Esophagus muscularis mucosa (tissue), 4 donors: ENCODE results near the gene TRIM34. TPM values are rescaled to one million over a fixed set of nuclear protein-coding genes. Genes with fewer than 3 reads are reported as not detected.
"Not testable (repeated sequence)": the region's sequence is repeated elsewhere in the genome, so short reads cannot be mapped to it uniquely, and the experiment has no call there.

Source experiments
- DNase-seq: peaks from one replicate; pipeline ENCODE4 v3.0.0-alpha.2; 2017; ENCODE audit errors: extremely low spot score
- H3K27ac ChIP-seq, 4 donors: fragments of 200-600 bp; sonication (generic); replicated peaks in 1 of 4; 1 replicate in 3 of 4; 2 replicates in 1 of 4; pipeline ENCODE4 v1.5.1; 2016 to 2019; ENCODE audit warnings: mild to moderate bottlenecking in 1 of 4
- H3K27me3 ChIP-seq, 4 donors: fragments of 200-600 bp; sonication (generic); one replicate each; pipeline versions ENCODE4 v1.5.1 to v1.6.0; 2016 to 2019
- H3K36me3 ChIP-seq, 4 donors: fragments of 200-600 bp; sonication (generic); one replicate each; pipeline ENCODE4 v1.5.1; 2016 to 2019
- H3K4me1 ChIP-seq, 4 donors: fragments of 200-600 bp; sonication (generic); one replicate each; pipeline ENCODE4 v1.5.1; 2016 to 2019
- H3K4me3 ChIP-seq, 4 donors: fragments of 200-600 bp; sonication (generic); 1 replicate in 2 of 4; 2 replicates in 2 of 4; pipeline ENCODE4 v1.5.1; 2016 to 2019; ENCODE audit warnings: mild to moderate bottlenecking in 4 of 4, moderate library complexity in 1 of 4
- H3K9me3 ChIP-seq, 4 donors: fragments of 200-600 bp; sonication (generic); 1 replicate in 3 of 4; 2 replicates in 1 of 4; pipeline ENCODE4 v1.5.1; 2016 to 2019
- EP300 ChIP-seq: sonication (generic); formaldehyde crosslinking; IDR thresholded peaks from one replicate; pipeline ENCODE4 v1.6.1; 2017; ENCODE audit warnings: antibody characterized with exemption
- POLR2A ChIP-seq: fragments of 450-650 bp; IDR thresholded peaks from one replicate; pipeline ENCODE4 v1.6.1; 2017; ENCODE audit warnings: antibody characterized with exemption, moderate library complexity, mild to moderate bottlenecking, low read depth
- POLR2AphosphoS5 ChIP-seq, 2 donors: sonication (generic); formaldehyde crosslinking; IDR thresholded peaks; one replicate each; pipeline ENCODE4 v1.6.1; 2017; ENCODE audit warnings: antibody characterized with exemption in 2 of 2
- WGBS: methylation state at CpG from one replicate; pipeline ENCODE4 v1.1.5; 2018; 5-methylcytosine and 5-hydroxymethylcytosine counted together
- intact Hi-C: fragments of 100-400 bp; cut with DNase I; formaldehyde crosslinking; loops from one replicate; pipeline ENCODE4 v1.15.1; 2023
- total RNA-seq, 4 donors: library from RNA; depleted of rRNA; stranded (reverse); fragments of >200 nt; gene quantifications; one replicate each; pipeline versions ENCODE4 v1.1.0 to v1.2.1, GENCODE V29; 2016
- TF ChIP-seq, protein P1 (sequence below), 3 experiments: fragments of 200-600 bp in 2 of 3; fragments of 450-650 bp in 1 of 3; sonication (generic) in 2 of 3; IDR thresholded peaks; one replicate each; pipeline ENCODE4 v1.5.1; 2017 to 2019; ENCODE audit warnings: antibody characterized with exemption in 3 of 3, mild to moderate bottlenecking in 2 of 3, moderate library complexity in 1 of 3

Gene TRIM34
- total RNA-seq, 4 donors from 2014 or later, result 3.0 to 5.0 (median 3.9) TPM

DNA sequence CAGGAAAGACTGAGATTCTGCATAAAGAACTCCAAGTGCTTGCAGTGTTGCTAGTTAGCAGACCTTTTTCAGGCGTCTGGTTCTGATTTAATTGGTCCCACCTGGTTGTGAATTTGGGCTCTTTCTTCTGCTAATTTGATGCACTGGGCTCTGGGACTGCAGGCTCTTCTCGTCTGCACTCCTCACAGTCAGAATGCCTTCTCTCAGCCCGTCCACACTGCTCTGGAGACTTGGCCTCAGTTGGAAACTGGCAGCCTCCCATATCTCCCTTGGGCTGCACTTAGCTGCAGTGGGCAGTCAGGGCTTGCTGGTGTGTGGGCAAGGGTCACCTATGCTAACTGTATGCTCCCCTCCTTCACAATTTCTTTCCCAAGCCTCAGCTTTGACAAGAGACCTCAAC, 26.8 kb upstream of the TRIM34 start:
- 34% methylated on average over 3 of the region's 3 CpGs for WGBS
- Histone ChIP-seq H3K27me3 (no peaks in the 10 kb centered on the region), H3K4me1 (peaks cover 4 to 44% (median 33%) of the 10 kb centered on the region in 4 donors), H3K9me3 (no peaks in the 10 kb centered on the region), H3K27ac (peak overlapping the region in 2 of 4 donors; percentile 1 to 69), H3K4me3 (no peak overlapping the region), H3K36me3 (no peaks in the 10 kb centered on the region)
- no peak for DNase-seq
- TF ChIP-seq POLR2A (no peak), POLR2AphosphoS5 (IDR thresholded peaks at IDR 0.05) (no peak)
- TF ChIP-seq, protein P1, sequence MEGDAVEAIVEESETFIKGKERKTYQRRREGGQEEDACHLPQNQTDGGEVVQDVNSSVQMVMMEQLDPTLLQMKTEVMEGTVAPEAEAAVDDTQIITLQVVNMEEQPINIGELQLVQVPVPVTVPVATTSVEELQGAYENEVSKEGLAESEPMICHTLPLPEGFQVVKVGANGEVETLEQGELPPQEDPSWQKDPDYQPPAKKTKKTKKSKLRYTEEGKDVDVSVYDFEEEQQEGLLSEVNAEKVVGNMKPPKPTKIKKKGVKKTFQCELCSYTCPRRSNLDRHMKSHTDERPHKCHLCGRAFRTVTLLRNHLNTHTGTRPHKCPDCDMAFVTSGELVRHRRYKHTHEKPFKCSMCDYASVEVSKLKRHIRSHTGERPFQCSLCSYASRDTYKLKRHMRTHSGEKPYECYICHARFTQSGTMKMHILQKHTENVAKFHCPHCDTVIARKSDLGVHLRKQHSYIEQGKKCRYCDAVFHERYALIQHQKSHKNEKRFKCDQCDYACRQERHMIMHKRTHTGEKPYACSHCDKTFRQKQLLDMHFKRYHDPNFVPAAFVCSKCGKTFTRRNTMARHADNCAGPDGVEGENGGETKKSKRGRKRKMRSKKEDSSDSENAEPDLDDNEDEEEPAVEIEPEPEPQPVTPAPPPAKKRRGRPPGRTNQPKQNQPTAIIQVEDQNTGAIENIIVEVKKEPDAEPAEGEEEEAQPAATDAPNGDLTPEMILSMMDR (IDR thresholded peaks at IDR 0.05), result no peak
- intact Hi-C loops, result no loop called here

DNA sequence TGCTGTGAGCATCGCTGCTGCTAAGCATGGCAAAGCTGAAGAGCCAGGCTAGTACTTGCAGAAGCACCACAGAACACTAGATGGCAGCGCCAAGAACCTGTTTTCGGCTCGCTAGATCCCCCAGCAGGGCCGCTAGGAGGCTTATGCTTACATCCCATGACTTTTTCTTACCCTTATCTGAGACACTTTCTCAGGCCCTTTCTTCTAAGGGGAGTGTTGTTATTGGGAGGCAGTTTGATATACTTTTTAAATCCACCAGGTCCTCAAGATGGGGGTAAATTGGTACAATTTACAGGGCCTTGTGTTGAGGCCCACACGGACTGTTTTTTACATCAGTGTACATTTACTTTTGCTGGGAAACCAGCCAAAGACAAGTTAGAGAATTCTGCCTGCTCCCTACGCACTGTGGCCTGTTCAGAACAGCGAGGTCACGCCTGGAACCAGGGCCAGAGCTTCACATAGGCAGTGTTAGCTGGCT, 24.4 kb upstream of the TRIM34 start:
- H3K27ac ChIP-seq, result peak overlapping the region; percentile 61 to 74 (median 72)
- no peak for DNase-seq

GRCh38 chr11:5602791-5603190, 22.0 kb upstream of the TRIM34 start:
- DNase-seq, H3K27ac ChIP-seq, H3K36me3 ChIP-seq, H3K9me3 ChIP-seq, H3K27me3 ChIP-seq, H3K4me3 ChIP-seq: not testable (repeated sequence)
- H3K4me1 ChIP-seq, result peaks cover 0 to 36% (median 26%) of the 10 kb centered on the region in 4 donors
- 92% methylated on average over 4 of the region's 4 CpGs for WGBS
- intact Hi-C loops, result loop anchor here (5.0 to 10.0 kb wide), 2 partner anchors 90 to 202 kb away; partner anchors contain the start of gene OR52N2

More for the DNA sequence above, 24.4 kb upstream of the TRIM34 start:
- Histone ChIP-seq H3K9me3 (no peaks in the 10 kb centered on the region), H3K27me3 (no peaks in the 10 kb centered on the region), H3K4me1 (peaks cover 4 to 44% (median 33%) of the 10 kb centered on the region in 4 donors), H3K36me3 (peaks cover 0 to 8% (median 0%) of the 10 kb centered on the region in 4 donors), H3K4me3 (no peak overlapping the region)
- TF ChIP-seq POLR2A, result no peak
- TF ChIP-seq, protein P1 (IDR thresholded peaks at IDR 0.05), result peak; percentile 61 to 89 (median 63)
- intact Hi-C loops, result loop anchor here (5.0 to 10.0 kb wide), 2 partner anchors 92 to 204 kb away; partner anchors contain the start of gene OR52N2
- 24% methylated on average over 8 of the region's 9 CpGs for WGBS

DNA sequence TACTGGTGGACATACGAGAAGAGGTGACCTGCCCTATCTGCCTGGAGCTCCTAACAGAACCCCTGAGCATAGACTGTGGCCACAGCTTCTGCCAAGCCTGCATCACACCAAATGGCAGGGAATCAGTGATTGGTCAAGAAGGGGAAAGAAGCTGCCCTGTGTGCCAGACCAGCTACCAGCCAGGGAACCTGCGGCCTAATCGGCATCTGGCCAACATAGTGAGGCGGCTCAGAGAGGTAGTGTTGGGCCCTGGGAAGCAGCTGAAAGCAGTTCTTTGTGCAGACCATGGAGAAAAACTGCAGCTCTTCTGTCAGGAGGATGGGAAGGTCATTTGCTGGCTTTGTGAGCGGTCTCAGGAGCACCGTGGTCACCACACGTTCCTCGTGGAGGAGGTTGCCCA, 21.5 kb upstream of the TRIM34 start:
- Histone ChIP-seq H3K27ac (no peak overlapping the region), H3K4me1 (peaks cover 0 to 31% (median 22%) of the 10 kb centered on the region in 4 donors), H3K4me3 (no peak overlapping the region), H3K36me3 (peaks cover 0 to 8% (median 0%) of the 10 kb centered on the region in 4 donors), H3K27me3 (no peaks in the 10 kb centered on the region), H3K9me3 (no peaks in the 10 kb centered on the region)
- 92% methylated on average over 8 of the region's 8 CpGs for WGBS
- no peak for TF ChIP-seq EP300
- TF ChIP-seq POLR2A, result no peak
- no peak for TF ChIP-seq POLR2AphosphoS5 (IDR thresholded peaks at IDR 0.05)
- TF ChIP-seq, protein P1 (IDR thresholded peaks at IDR 0.05), result no peak
- no peak for DNase-seq
- intact Hi-C loops, result loop anchor here (5.0 to 10.0 kb wide), 2 partner anchors 89 to 201 kb away; partner anchors contain the start of gene OR52N2

DNA sequence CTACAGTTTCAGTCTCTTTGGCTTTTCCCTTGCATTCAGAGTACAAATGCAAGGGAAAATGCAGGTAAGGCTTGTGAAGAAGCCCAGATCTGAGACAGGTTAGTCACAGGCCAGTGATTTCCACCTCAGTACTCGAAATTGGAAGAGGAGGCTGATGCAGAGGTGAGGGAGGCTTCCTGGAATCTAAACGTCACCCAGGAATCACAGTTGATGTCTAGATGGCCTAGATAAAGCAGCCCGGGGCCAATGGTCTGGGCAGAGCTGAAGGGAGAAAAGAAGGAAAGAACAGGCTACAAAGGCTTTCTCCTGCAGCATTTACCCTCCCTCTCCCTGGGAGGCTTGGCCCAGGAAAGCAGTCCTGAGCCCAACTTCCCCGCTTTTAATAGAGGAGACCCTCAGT, 19.9 kb upstream of the TRIM34 start:
- DNase-seq, result no peak
- Histone ChIP-seq H3K9me3 (no peaks in the 10 kb centered on the region), H3K4me1 (peaks cover 0 to 30% (median 16%) of the 10 kb centered on the region in 4 donors), H3K4me3 (no peak overlapping the region), H3K27ac (no peak overlapping the region), H3K27me3 (no peaks in the 10 kb centered on the region), H3K36me3 (peaks cover 0 to 15% (median 0%) of the 10 kb centered on the region in 4 donors)
- no peak for TF ChIP-seq POLR2A
- TF ChIP-seq, protein P1 (IDR thresholded peaks at IDR 0.05), result no peak
- TF ChIP-seq POLR2AphosphoS5 (IDR thresholded peaks at IDR 0.05), result no peak
- no peak for TF ChIP-seq EP300
- WGBS, result 78% methylated on average over 4 of the region's 4 CpGs
- intact Hi-C loops, result loop anchor here (5.0 to 10.0 kb wide), 2 partner anchors 87 to 200 kb away; partner anchors contain the start of gene OR52N2
